Ramos (cell line): ENCODE measurements around the gene UHRF2.
"Not testable (repeated sequence)": the region's sequence is repeated elsewhere in the genome, so short reads cannot be mapped to it uniquely, and the experiment has no call there.

Experiments used
- in situ Hi-C: fragments of 300-500 bp; cut with MboI; formaldehyde crosslinking; loops from one replicate; pipeline ENCODE4 v1.14.3; 2022; ENCODE audit warnings: low sequenced_read_pairs; ENCODE audit not compliant: unreplicated experiment

Gene UHRF2

GRCh38 chr9:6424940-6425339 lies 11.9 kb downstream of the UHRF2 start:
- in situ Hi-C loops = no loop called here

- in situ Hi-C loops = no loop called here
These were observed 13.1 kb downstream of the UHRF2 start for GRCh38 chr9:6426117-6426516.

DNA sequence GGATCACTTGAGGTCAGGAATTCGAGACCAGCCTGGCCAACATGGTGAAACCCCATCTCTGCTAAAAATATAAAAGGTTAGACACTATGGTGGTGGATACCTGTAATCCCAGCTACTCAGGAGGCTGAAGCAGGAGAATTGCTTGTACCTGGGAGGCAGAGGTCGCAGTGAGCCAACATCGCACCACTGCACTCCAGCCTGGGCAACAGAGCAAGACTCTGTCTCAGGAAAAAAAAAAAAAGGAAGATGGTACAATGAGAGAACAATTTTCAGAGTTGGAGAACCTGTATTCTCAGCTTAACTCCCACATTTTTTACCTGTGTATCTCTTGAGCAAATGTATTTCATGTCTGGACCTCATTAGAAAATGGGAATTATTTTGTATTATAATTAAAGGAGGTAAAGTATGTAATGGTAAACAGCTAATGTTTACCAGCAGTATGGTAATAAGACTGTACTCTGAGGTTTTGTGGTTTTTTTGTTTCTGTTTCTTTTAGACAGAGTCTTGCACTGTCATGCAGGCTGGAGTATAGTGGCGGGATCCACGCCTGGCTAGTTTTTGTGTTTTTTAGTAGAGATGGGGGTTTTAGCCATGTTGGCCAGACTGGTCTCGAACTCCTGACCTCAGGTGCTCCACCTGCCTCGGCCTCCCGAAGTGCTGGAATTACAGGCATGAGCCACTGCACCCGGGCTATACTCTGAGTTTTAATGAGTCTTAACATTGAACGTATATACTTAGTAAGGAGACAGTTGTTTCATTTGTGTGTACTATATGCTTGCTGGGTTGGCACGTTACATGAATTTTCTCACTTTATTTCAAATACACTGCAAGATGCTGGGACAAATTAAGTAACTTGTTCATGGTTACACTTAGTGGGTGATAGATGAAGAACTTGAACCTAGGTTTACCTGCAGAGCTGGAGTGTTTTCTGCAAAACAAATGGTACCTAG lies 16.2 kb downstream of the UHRF2 start:
- in situ Hi-C loops = no loop called here

DNA sequence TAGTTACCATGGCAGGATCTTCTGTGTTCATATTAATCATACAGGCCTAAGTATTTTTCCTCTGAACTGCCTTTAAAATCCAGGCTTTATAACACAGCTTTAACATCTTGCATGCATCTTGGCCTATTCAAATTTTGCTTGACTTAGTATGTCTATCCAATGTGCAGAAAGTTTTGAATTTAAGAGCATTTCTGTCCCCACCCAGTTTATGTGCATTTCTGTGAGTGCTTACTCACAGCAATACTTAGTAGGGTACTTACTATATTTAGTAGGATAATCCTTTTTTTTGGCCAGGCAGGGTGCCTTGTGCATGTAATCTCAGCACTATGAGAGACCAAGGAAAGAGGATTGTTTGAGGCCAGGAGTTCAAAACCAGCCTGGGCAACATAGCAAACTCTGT lies 18.0 kb downstream of the UHRF2 start:
- in situ Hi-C loops = no loop called here

GRCh38 chr9:6433410-6433809 lies 20.4 kb downstream of the UHRF2 start:
- in situ Hi-C loops = no loop called here

GRCh38 chr9:6439051-6439703 lies 26.2 kb downstream of the UHRF2 start:
- in situ Hi-C loops = no loop called here

DNA sequence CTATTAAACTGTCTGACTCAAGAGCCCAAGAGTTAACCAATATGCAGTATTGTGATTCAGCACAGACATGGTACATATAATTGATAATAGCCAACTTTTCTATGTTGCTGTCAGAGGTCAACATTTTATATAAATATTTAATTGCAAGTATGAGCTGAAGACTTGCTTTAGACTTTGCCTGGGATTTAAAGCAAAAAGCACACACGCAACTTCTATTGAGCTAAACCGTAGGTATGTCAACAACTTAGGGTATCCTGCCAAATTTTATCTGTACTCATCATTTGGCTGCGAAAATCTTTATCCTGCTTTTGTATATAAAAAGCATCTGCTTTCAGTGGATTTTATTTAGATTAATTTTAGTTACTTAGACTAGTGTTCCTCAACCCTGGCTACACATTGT lies 27.4 kb downstream of the UHRF2 start:
- in situ Hi-C loops = no loop called here

DNA sequence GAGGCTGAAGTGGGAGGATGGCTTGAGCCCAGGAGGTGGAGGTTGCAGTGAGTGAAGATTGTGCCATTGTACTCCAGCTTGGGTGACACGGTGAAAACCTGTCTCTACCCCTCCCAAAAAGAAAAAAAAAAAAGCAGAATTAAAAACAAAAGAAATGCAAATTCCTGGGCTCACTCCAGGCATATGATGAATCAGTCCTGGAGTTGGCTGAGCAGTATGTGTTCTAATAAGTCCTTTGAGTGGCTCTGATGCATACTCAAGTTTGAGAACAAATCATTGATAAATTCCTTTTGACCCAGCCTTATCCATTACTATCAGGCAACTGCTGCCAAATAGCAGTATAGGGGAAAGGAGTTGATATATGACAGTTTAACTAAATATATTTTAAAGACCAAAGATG lies 28.3 kb downstream of the UHRF2 start:
- in situ Hi-C loops = no loop called here

- in situ Hi-C loops = no loop called here
These were observed 30.7 kb downstream of the UHRF2 start for GRCh38 chr9:6443661-6444060.

GRCh38 chr9:6444128-6444527 lies 31.1 kb downstream of the UHRF2 start:
- in situ Hi-C loops = no loop called here

- in situ Hi-C loops = no loop called here
These were observed 36.1 kb downstream of the UHRF2 start for GRCh38 chr9:6449086-6449485.

DNA sequence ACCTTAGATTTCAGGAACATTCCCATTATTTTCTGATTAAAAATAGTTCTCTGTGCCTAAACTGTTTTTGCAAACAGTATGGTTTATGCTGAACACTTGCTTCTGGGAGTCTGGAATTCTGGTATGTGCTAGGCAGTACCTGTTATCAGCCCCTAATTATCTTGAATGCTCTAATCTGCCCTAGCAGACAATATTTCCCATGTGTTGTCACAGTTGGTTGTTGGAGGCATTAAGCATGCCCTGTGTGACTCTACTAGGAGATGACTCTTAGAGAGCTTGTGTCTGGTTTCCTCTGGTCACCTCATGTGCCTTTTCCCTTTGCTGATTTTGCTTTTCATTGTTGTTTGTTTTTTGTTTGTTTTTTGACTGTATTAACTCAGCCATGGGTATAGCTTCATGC lies 36.6 kb downstream of the UHRF2 start:
- in situ Hi-C loops = no loop called here

DNA sequence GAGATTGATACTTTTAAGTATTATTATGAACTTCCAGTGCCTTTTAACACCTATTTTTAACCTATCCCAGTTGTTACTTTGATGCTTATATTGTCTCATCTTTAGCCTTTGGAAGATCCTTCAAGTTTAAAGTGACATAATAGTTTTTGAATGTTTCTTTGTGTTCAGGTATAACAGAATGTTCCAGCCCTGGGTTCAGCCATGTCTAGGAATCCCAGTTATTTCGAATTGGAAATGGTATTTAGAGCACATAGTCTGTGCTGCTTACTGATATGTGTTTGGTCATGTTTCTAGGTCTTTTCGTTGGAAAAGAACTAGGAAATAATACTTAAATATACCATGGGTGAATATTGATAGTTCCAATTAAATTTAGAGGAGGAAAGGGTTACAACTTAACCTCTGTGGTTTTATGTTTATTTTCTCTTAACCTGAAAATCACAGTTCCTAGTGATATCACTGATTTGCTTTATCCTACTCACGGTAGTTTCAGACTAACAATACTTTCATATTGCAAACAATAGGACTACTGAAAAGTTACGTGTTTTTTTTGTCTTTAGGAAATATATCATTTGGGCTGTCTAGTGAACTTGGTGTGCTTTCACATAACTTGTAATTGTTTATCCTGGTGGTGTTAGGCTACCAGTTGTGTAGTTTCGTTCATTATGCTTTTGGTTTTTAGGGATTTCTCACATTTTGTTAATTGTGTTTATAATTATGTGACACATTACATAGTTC lies 37.8 kb downstream of the UHRF2 start:
- in situ Hi-C loops = no loop called here

DNA sequence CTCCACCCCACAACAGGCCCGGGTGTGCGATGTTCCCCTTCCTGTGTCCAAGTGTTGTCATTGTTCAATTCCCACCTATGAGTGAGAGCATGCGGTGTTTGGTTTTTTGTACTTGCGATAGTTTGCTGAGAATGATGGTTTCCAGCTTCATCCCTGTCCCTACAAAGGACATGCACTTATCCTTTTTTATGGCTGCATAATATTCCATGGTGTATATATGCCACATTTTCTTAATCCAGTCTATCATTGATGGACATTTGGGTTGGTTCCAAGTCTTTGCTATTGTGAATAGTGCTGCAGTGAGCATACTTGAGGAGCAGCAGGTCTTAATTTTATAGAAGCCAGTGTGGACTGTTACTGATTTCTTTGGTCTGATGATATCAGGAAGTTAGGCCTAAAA lies 42.3 kb downstream of the UHRF2 start:
- in situ Hi-C loops = not testable (repeated sequence)

DNA sequence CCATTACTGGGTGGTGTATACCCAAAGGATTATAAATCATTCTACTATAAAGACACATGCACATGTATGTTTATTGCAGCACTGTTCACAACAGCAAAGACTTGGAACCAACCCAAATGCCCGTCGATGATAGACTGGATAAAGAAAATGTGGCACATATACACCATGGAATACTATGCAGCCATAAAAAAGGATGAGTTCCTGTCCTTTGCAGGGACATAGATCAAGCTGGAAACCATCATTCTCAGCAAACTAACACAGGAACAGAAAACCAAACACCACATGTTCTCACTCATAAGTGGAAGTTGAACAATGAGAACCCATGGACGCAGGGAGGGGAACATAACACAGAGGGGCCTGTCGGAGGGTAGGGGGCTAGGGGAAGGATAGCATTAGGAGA lies 45.7 kb downstream of the UHRF2 start:
- in situ Hi-C loops = not testable (repeated sequence)

DNA sequence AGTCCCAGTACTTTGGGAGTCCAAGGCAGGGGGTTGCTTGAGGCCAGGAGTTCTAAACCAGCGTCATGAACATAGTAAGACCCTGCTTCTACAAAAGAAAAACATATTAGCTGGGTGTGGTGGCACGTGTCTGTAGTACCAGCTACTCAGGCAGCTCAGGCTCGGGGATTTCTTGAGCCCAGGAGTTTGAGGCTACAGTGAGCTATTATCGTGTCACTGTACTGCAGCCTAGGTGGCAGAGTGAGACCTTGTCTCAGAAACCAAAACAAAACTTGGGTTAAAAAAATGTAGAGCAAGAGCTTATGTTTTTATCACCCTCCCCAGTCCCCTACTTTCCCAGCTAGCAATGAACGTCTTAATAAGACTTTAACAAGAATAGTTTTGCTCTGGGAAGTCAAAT lies 46.7 kb downstream of the UHRF2 start:
- in situ Hi-C loops = no loop called here

DNA sequence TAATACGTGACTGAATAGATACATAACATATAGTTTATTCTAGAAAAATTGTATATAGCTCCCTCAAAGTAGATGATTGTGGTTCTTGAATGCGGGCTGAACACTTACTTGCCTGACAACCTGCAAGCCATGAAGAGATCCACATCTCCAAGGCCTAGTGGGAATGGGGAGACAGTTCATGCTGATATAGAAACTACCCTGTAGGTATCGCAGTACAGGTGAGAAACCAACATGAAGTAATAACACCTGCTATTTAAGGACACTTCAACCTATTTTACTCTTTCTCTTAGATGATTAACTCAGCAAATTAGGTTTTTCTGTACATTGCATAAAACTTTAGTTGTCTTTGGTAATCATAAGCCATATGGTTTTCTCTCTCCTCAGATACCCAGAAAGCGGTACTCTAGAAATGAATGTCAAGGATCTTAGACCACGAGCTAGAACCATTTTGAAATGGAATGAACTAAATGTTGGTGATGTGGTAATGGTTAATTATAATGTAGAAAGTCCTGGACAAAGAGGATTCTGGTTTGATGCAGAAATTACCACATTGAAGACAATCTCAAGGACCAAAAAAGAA lies 47.3 kb downstream of the UHRF2 start:
- in situ Hi-C loops = no loop called here

DNA sequence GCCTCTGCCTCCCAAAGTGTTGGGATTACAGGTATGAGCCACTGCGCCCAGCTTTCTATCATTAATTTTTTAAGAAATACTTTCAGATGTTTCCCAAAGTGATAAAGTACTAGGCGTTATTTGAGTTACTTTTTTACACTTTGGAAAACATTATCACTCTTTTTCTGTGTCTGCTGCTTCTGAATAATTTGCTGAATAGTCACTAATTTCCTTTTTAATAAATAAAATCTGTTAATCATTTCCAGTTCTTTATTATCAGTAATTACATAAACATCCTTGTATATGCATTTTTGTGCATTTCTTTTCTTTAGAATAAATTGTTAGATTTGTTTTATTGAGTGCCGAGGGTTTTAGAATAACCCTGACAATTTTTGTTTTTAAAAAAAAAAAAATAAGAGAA lies 48.6 kb downstream of the UHRF2 start:
- in situ Hi-C loops = no loop called here

GRCh38 chr9:6467006-6467625 lies 54.1 kb downstream of the UHRF2 start:
- in situ Hi-C loops = no loop called here

GRCh38 chr9:6471231-6471850 lies 58.3 kb downstream of the UHRF2 start:
- in situ Hi-C loops = no loop called here
